Measurements from ENCODE around the gene GPSM3.
"Not testable (repeated sequence)": the region's sequence is repeated elsewhere in the genome, so short reads cannot be mapped to it uniquely, and the experiment has no call there.

The GPSM3 gene

DNA sequence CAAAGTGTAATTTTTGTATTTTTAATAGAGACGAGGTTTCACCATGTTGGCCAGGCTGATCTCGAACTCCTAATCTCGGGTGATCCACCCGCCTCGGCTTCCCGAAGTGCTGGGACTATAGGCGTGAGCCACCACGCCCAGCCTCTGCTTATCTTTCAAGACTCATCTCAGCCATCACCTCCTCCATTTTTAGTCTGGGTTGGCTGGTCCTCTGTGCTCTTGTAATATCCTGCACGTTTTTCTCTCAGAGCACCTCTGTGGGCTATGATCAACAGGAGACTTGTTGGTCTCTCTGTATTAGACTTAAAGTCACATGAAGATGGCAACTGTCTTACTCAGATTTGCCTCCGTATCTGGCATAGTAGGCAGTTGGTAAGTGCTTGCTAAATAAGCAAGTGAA lies 23.8 kb upstream of the GPSM3 start:
- H3K27me3 ChIP-seq (ENCODE audit: control insufficient read depth, insufficient read depth, low read length): peaks cover 34% of the 10 kb centered on the region
- H3K36me3 ChIP-seq (ENCODE audit: insufficient read depth, low read length): no peaks in the 10 kb centered on the region
- H3K4me1 ChIP-seq (ENCODE audit: control insufficient read depth, insufficient read depth, low read length): no peaks in the 10 kb centered on the region
- H3K9me3 ChIP-seq (replicated peaks; ENCODE audit: low read length): no peaks in the 10 kb centered on the region
- no peak overlapping the region for H3K4me3 ChIP-seq (ENCODE audit: low read length)
- H3K4me2 ChIP-seq (ENCODE audit: low read length): no peak overlapping the region
- no peak overlapping the region for H3K9ac ChIP-seq (ENCODE audit: low read depth, low read length)

DNA sequence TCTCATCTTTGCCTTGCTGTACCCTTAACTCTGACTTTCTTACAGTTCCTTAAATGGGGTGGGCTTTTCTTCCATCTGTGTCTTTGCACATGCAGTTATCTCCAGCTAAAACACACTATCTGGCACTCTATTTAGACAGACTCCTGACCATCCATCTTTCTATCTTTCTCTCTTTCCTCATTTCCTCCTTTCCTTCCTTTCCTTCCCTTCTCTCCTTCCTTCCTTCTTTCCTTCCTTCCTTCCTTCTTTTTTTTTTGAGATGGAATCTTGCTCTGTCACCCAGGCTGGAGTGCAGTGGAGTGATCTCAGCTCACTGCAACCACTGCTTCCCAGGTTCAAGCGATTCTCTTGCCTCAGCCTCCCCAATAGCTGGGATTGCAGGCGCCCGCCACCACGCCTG lies 23.2 kb upstream of the GPSM3 start:
- H3K4me3 ChIP-seq (ENCODE audit: low read length): no peak overlapping the region
- no peaks in the 10 kb centered on the region for H3K4me1 ChIP-seq (ENCODE audit: control insufficient read depth, insufficient read depth, low read length)
- H3K4me2 ChIP-seq (ENCODE audit: low read length): no peak overlapping the region
- no peak overlapping the region for H3K9ac ChIP-seq (ENCODE audit: low read depth, low read length)
- H3K9me3 ChIP-seq (replicated peaks; ENCODE audit: low read length): no peaks in the 10 kb centered on the region
- peaks cover 34% of the 10 kb centered on the region for H3K27me3 ChIP-seq (ENCODE audit: control insufficient read depth, insufficient read depth, low read length)
- H3K36me3 ChIP-seq (ENCODE audit: insufficient read depth, low read length): no peaks in the 10 kb centered on the region

DNA sequence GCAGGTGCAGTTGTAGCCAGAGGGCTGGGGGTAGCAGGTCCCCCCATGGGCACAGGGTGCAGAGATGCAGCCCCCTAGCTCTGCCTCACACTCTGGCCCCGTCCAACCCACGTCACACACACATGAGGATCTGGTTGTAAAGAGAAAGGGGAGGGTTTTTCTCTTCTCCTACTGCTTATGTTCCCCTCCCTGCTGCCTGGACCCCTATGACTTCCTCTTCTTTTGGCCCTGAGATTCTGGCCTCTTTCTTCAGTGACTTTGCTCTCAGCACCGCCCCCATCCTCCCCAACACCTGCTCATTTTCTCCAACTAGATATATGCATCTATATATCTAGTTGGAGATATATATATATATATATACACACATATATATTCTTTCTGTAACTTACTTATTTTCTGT lies 21.7 kb upstream of the GPSM3 start:
- no peak overlapping the region for H3K4me2 ChIP-seq (ENCODE audit: low read length)
- H3K27me3 ChIP-seq (ENCODE audit: control insufficient read depth, insufficient read depth, low read length): peaks cover 25% of the 10 kb centered on the region
- H3K36me3 ChIP-seq (ENCODE audit: insufficient read depth, low read length): no peaks in the 10 kb centered on the region

DNA sequence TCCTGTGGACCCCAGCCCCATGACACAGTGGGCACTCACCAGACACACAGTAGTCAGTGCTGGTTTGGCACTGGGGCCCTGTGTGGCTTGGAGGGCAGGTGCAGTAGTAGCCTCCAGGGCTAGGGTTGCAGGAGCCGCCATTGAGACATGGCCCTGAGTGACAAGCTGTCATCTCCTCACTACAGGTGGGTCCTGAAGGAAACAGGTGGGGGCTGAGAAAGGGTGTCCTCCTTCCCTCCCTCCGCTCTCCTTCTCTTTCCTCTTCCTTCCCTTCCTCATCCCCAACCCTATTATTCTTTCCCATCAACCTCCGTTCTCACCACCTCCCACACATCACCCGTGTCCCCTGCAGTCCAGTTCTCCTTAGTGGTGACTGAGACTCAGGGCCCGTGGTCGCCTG lies 21.2 kb upstream of the GPSM3 start:
- H3K9me3 ChIP-seq (replicated peaks; ENCODE audit: low read length): no peaks in the 10 kb centered on the region
- H3K9ac ChIP-seq (ENCODE audit: low read depth, low read length): no peak overlapping the region
- no peak overlapping the region for H3K4me2 ChIP-seq (ENCODE audit: low read length)
- peaks cover 27% of the 10 kb centered on the region for H3K27me3 ChIP-seq (ENCODE audit: control insufficient read depth, insufficient read depth, low read length)
- no peaks in the 10 kb centered on the region for H3K36me3 ChIP-seq (ENCODE audit: insufficient read depth, low read length)
- no peaks in the 10 kb centered on the region for H3K4me1 ChIP-seq (ENCODE audit: control insufficient read depth, insufficient read depth, low read length)
- H3K4me3 ChIP-seq (ENCODE audit: low read length): no peak overlapping the region

More for the DNA sequence above, 21.7 kb upstream of the GPSM3 start:
- Histone ChIP-seq H3K9ac (ENCODE audit: low read depth, low read length) (no peak overlapping the region), H3K9me3 (replicated peaks; ENCODE audit: low read length) (no peaks in the 10 kb centered on the region), H3K4me3 (ENCODE audit: low read length) (no peak overlapping the region), H3K4me1 (ENCODE audit: control insufficient read depth, insufficient read depth, low read length) (no peaks in the 10 kb centered on the region)

- H3K27me3 ChIP-seq (ENCODE audit: control insufficient read depth, insufficient read depth, low read length): peaks cover 22% of the 10 kb centered on the region
- no peaks in the 10 kb centered on the region for H3K4me1 ChIP-seq (ENCODE audit: control insufficient read depth, insufficient read depth, low read length)
- H3K9me3 ChIP-seq (replicated peaks; ENCODE audit: low read length): no peaks in the 10 kb centered on the region
These were observed 19.8 kb upstream of the GPSM3 start for GRCh38 chr6:32212076-32212760.

GRCh38 chr6:32211432-32211831 lies 19.0 kb upstream of the GPSM3 start:
- peaks cover 22% of the 10 kb centered on the region for H3K27me3 ChIP-seq (ENCODE audit: control insufficient read depth, insufficient read depth, low read length)
- H3K4me1 ChIP-seq (ENCODE audit: control insufficient read depth, insufficient read depth, low read length); H3K36me3 ChIP-seq (ENCODE audit: insufficient read depth, low read length): not testable (repeated sequence)

More at GRCh38 chr6:32212076-32212760, 19.8 kb upstream of the GPSM3 start:
- H3K4me3 ChIP-seq (ENCODE audit: low read length): no peak overlapping the region
- H3K4me2 ChIP-seq (ENCODE audit: low read length): no peak overlapping the region
- no peak overlapping the region for H3K9ac ChIP-seq (ENCODE audit: low read depth, low read length)
- H3K36me3 ChIP-seq (ENCODE audit: insufficient read depth, low read length): no peaks in the 10 kb centered on the region

DNA sequence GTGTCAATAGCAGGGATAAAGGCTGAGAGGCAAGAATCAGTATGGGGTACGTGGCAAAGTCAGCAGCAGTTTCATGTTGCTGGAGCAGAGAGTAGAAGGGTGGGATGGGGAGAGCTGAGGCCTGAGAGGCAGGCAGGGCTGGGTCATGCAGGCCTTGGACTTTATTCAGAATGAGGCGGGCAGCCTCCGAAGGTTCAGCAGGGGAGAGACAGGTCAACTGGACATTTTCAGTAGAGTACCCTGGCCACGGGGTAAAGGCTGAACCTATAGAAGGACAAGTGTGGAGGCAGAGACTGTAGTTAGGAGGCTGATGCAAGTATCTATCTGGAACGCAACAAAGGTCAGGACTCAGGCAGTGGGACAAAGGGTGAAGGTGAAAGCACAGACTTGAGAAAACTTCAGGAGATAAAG lies 17.8 kb upstream of the GPSM3 start:
- H3K4me3 ChIP-seq (ENCODE audit: low read length): no peak overlapping the region
- H3K9me3 ChIP-seq (replicated peaks; ENCODE audit: low read length): no peaks in the 10 kb centered on the region
- H3K4me1 ChIP-seq (ENCODE audit: control insufficient read depth, insufficient read depth, low read length): no peaks in the 10 kb centered on the region
- H3K27me3 ChIP-seq (ENCODE audit: control insufficient read depth, insufficient read depth, low read length): peaks cover 18% of the 10 kb centered on the region
- no peak overlapping the region for H3K4me2 ChIP-seq (ENCODE audit: low read length)
- no peaks in the 10 kb centered on the region for H3K36me3 ChIP-seq (ENCODE audit: insufficient read depth, low read length)
- no peak overlapping the region for H3K9ac ChIP-seq (ENCODE audit: low read depth, low read length)

More at GRCh38 chr6:32211432-32211831, 19.0 kb upstream of the GPSM3 start:
- not testable (repeated sequence) for H3K4me3 ChIP-seq (ENCODE audit: low read length); H3K9ac ChIP-seq (ENCODE audit: low read depth, low read length); H3K4me2 ChIP-seq (ENCODE audit: low read length); H3K9me3 ChIP-seq (replicated peaks; ENCODE audit: low read length)

DNA sequence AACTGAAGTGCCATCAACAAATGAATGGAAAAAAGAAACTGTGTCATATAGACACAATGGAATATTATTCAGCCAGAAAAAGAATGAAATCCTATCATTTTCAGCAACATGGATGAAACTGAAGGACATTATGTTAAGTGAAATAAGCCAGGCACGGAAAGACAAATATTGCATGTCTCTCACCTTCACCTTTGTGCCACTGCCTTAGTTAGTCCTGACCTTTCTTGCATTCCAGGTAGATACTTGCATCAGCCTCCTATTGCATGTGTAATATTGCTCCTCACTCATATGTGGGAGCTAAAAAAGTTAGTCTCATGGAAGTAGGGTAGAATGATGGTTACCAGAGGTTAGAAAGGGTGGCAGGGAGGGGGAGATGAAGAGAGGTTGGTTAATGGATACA lies 16.6 kb upstream of the GPSM3 start:
- Histone ChIP-seq H3K4me3 (ENCODE audit: low read length) (no peak overlapping the region), H3K4me1 (ENCODE audit: control insufficient read depth, insufficient read depth, low read length) (no peaks in the 10 kb centered on the region), H3K36me3 (ENCODE audit: insufficient read depth, low read length) (no peaks in the 10 kb centered on the region), H3K9ac (ENCODE audit: low read depth, low read length) (no peak overlapping the region), H3K4me2 (ENCODE audit: low read length) (no peak overlapping the region), H3K27me3 (ENCODE audit: control insufficient read depth, insufficient read depth, low read length) (peaks cover 20% of the 10 kb centered on the region), H3K9me3 (replicated peaks; ENCODE audit: low read length) (no peaks in the 10 kb centered on the region)

GRCh38 chr6:32204268-32204715 lies 11.8 kb upstream of the GPSM3 start:
- Histone ChIP-seq H3K4me3 (ENCODE audit: low read length) (no peak overlapping the region), H3K27me3 (ENCODE audit: control insufficient read depth, insufficient read depth, low read length) (peaks cover 18% of the 10 kb centered on the region), H3K36me3 (ENCODE audit: insufficient read depth, low read length) (no peaks in the 10 kb centered on the region), H3K9me3 (replicated peaks; ENCODE audit: low read length) (no peaks in the 10 kb centered on the region), H3K9ac (ENCODE audit: low read depth, low read length) (no peak overlapping the region), H3K4me2 (ENCODE audit: low read length) (no peak overlapping the region), H3K4me1 (ENCODE audit: control insufficient read depth, insufficient read depth, low read length) (no peaks in the 10 kb centered on the region)

DNA sequence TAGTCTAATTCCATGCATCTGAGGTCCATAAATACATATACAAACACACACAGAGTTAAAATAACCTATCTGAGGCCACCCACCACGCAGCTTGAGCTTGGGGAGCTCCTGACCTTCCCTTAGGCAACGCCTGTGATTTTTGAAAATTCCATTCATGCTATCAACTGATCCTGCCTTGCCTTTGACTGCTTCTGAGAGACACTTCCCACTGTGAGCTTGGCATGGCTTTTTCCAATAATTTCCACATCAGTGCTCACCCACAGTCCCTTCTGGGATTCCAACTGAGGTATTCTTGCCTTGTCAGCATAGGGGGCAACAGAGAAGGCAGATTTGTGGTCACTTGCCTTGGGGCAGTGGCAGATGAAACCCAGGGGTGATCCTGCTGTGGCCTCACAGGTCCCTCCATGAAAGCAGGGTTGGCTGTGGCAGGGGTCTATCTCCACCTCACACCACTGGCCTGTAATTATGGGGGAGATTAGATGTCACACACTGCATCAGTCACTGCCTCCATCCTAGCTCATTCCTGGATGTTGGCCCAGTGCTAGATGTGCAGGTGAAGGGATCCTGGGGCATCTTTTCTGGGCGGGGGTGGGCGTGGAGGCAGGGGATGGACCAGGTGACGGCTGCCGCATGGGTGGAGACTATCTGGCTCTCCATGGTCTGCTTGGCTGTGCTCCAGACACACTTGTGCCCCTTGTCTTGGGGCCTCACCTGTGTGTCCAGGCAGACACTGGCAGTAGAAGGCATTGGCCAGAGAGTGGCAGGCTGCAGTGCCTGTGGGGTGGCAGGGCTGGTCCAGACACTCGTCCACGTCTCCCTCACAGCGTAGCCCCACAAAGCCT lies 11.2 kb upstream of the GPSM3 start:
- Histone ChIP-seq H3K4me3 (ENCODE audit: low read length) (no peak overlapping the region), H3K9ac (ENCODE audit: low read depth, low read length) (no peak overlapping the region), H3K9me3 (replicated peaks; ENCODE audit: low read length) (no peaks in the 10 kb centered on the region), H3K27me3 (ENCODE audit: control insufficient read depth, insufficient read depth, low read length) (peaks cover 15% of the 10 kb centered on the region), H3K4me1 (ENCODE audit: control insufficient read depth, insufficient read depth, low read length) (no peaks in the 10 kb centered on the region), H3K36me3 (ENCODE audit: insufficient read depth, low read length) (no peaks in the 10 kb centered on the region), H3K4me2 (ENCODE audit: low read length) (no peak overlapping the region)

- Histone ChIP-seq H3K36me3 (ENCODE audit: insufficient read depth, low read length) (no peaks in the 10 kb centered on the region), H3K9ac (ENCODE audit: low read depth, low read length) (no peak overlapping the region), H3K4me3 (ENCODE audit: low read length) (no peak overlapping the region), H3K4me1 (ENCODE audit: control insufficient read depth, insufficient read depth, low read length) (peaks cover under 1% of the 10 kb centered on the region), H3K9me3 (replicated peaks; ENCODE audit: low read length) (no peaks in the 10 kb centered on the region), H3K4me2 (ENCODE audit: low read length) (no peak overlapping the region), H3K27me3 (ENCODE audit: control insufficient read depth, insufficient read depth, low read length) (peaks cover 13% of the 10 kb centered on the region)
These were observed 9.7 kb upstream of the GPSM3 start for GRCh38 chr6:32202186-32202585.

Data from skeletal muscle satellite cell (primary cell).